ENCODE results near the gene CCDC8. TPM values are rescaled to one million over a fixed set of nuclear protein-coding genes. Genes with fewer than 3 reads are reported as not detected.

CCDC8 gene
- total and polyA plus RNA-seq, 2 experiments from 2014 or later = 5.6 to 16.5 TPM

- Mint-ChIP-seq H3K27me3 (ENCODE audit: insufficient read depth, low read depth, poor library complexity) (peaks cover 13% of the 10 kb centered on the region), H3K4me1 (peaks cover 23% of the 10 kb centered on the region), H3K4me3 (peak within 1 kb of the TSS; percentile 77), H3K36me3 (ENCODE audit: low read depth) (no peaks in the 10 kb centered on the region), H3K27ac (no peak within 1 kb of the TSS), H3K9me3 (no peaks in the 10 kb centered on the region)
- no peaks in the 10 kb centered on the region for H3K36me3 ChIP-seq (ENCODE audit: insufficient read depth)
- H3K4me3 ChIP-seq = peak within 1 kb of the TSS; percentile 69
- H3K9me2 ChIP-seq (ENCODE audit: insufficient read depth) = no peaks in the 10 kb centered on the region
- peak; percentile 96 for DNase-seq (ENCODE audit: low spot score)
- peak within 1 kb of the TSS; percentile 94; the same call in 1 of the 2 replicates for H2AFZ ChIP-seq
- H3K27ac ChIP-seq (ENCODE audit: low read depth) = no peak within 1 kb of the TSS
- H3F3A ChIP-seq (replicated peaks; ENCODE audit: low read depth) = no peaks in the 10 kb centered on the region
- H3K4me1 ChIP-seq (ENCODE audit: insufficient read depth) = peaks cover 11% of the 10 kb centered on the region
- no peaks in the 10 kb centered on the region for H3K79me2 ChIP-seq (replicated peaks; ENCODE audit: insufficient read depth)
- peak within 1 kb of the TSS; percentile 84 for H3K4me2 ChIP-seq
- peak; percentile 97 for TF ChIP-seq CREB1 (CRISPR knock-in tag; IDR thresholded peaks at IDR 0.05; ENCODE audit: low read depth)
- TF ChIP-seq ZNF331 (CRISPR knock-in tag; IDR thresholded peaks at IDR 0.05; ENCODE audit: low read depth) = no peak
- no peak for TF ChIP-seq ZNF462 (CRISPR knock-in tag; IDR thresholded peaks at IDR 0.05)
- TF ChIP-seq POLR2AphosphoS5 (IDR thresholded peaks at IDR 0.05; ENCODE audit: low read depth) = peak; percentile 50; the same call in 1 of the 2 replicates
- no peaks in the 10 kb centered on the region for H3K27me3 ChIP-seq (ENCODE audit: insufficient read depth)
- ATAC-seq = peak; percentile 77
- no peaks in the 10 kb centered on the region for H4K20me1 ChIP-seq (replicated peaks; ENCODE audit: insufficient read depth)
Measured at GRCh38 chr19:46428239-46429135, 15.1 kb upstream of the CCDC8 start, which contains the start of gene PNMA8C. TSS of gene PNMA8C (minus strand) at chr19:46428936. CDS start at chr19:46428359, 577 bp downstream.
